Gastrocnemius medialis (tissue), 4 donors: ENCODE measurements around the gene S100A7A.

Source experiments
- CTCF ChIP-seq, 5 experiments: fragments of 450-650 bp in 3 of 5; fragments of 200-600 bp in 2 of 5; sonication (generic) in 2 of 5; IDR thresholded peaks in 4 of 5; conservative IDR thresholded peaks in 1 of 5; 1 replicate in 4 of 5; 2 replicates in 1 of 5; pipeline ENCODE4 v1.5.1; 2016 to 2019; ENCODE audit warnings: antibody characterized with exemption in 5 of 5, mild to moderate bottlenecking in 3 of 5, moderate library complexity in 3 of 5
- POLR2A ChIP-seq, 2 donors: fragments of 450-650 bp; IDR thresholded peaks; one replicate each; pipeline ENCODE4 v1.6.1; 2017; ENCODE audit warnings: antibody characterized with exemption in 2 of 2, mild to moderate bottlenecking in 2 of 2, moderate library complexity in 2 of 2

DNA sequence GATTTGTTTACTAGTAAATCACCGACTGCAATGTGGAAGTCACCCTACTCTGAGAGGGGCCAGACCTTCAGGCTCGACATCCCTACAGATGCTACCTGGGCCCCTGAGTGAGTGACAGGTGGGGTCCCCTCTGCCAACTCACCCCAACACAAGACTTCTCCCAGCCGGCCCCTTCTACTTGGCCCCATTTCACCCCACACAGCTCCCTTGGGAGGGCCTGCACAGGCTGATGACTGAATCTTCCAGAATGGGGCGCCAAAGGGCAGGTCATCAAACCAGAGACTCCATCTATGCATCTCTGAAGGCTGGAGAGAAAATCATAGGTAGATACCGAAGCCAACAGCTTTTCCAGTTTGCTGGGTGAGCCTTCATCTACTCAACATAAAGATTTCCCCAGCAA lies 16.1 kb upstream of the S100A7A start:
- no peak for TF ChIP-seq CTCF (IDR thresholded peaks at IDR 0.05 in 4 of 5, conservative IDR thresholded peaks at IDR 0.05 in 1 of 5)
- TF ChIP-seq POLR2A (IDR thresholded peaks at IDR 0.05) = no peak
